Chondrocyte (in vitro differentiated cells): Measurements from ENCODE around the gene C1R. TPM values are rescaled to one million over a fixed set of nuclear protein-coding genes. Genes with fewer than 3 reads are reported as not detected.
"Not testable (repeated sequence)": the region's sequence is repeated elsewhere in the genome, so short reads cannot be mapped to it uniquely, and the experiment has no call there.

Experiments used
- DNase-seq: peaks from one replicate; pipeline ENCODE4 v3.0.0; 2021; ENCODE audit warnings: mixed read lengths, low spot score
- H3K27ac Mint-ChIP-seq: one replicate; pipeline ENCODE4 v1.8.0; 2021; ENCODE audit warnings: mild to moderate bottlenecking, moderate library complexity, mixed read lengths; ENCODE audit not compliant: unreplicated experiment
- H3K27me3 Mint-ChIP-seq: 2 replicates; pipeline ENCODE4 v1.8.0; 2021; ENCODE audit warnings: low read depth, mixed read lengths
- H3K36me3 Mint-ChIP-seq: 2 replicates; pipeline ENCODE4 v1.8.0; 2021; ENCODE audit warnings: low read depth, mixed read lengths
- H3K4me1 Mint-ChIP-seq: 2 replicates; pipeline ENCODE4 v1.8.0; 2021; ENCODE audit warnings: low read depth, mild to moderate bottlenecking, mixed read lengths
- H3K4me3 Mint-ChIP-seq: one replicate; pipeline ENCODE4 v1.8.0; 2021; ENCODE audit warnings: mild to moderate bottlenecking, moderate library complexity, mixed read lengths; ENCODE audit not compliant: unreplicated experiment
- H3K9me3 Mint-ChIP-seq: 2 replicates; pipeline ENCODE4 v1.8.0; 2021; ENCODE audit warnings: low read depth, mixed read lengths
- total RNA-seq: library from RNA; stranded (reverse); gene quantifications from 3 replicates; pipeline ENCODE4 v1.2.1, GENCODE V29; 2021
- TF ChIP-seq, protein P1 (sequence below): fragments of 200-600 bp; sonication (generic); IDR thresholded peaks from 2 replicates; pipeline ENCODE4 v1.5.0; 2021; ENCODE audit warnings: antibody characterized with exemption, mild to moderate bottlenecking, moderate library complexity

C1R gene
- total RNA-seq, 1 donor from 2014 or later, result 21.9 TPM

DNA sequence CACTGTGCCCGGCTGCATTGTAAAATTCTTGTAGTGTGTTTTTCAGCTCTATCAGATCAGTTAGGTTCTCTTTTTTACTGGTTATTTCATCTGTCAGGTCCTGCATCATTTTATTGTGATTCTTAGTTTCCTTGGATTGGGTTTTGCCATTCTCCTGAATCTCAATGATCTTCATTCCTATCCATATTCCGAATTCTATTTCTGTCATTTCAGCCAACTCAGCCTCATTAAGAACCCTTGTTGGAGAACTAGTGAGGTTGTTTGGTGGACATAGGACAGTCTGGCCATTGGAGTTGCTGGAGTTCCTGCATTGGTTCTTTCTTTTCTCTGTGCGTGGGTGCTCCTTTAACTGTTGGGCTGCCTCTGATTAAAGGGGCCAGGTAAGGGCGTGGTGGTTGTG, 37.3 kb downstream of the C1R start:
- Mint-ChIP-seq H3K27ac (no peak overlapping the region), H3K9me3 (peaks cover 2% of the 10 kb centered on the region), H3K36me3 (peaks cover 1% of the 10 kb centered on the region), H3K27me3 (peaks cover 28% of the 10 kb centered on the region), H3K4me1 (peaks cover 3% of the 10 kb centered on the region), H3K4me3 (no peak overlapping the region)
- no peak for DNase-seq
- TF ChIP-seq, protein P1, sequence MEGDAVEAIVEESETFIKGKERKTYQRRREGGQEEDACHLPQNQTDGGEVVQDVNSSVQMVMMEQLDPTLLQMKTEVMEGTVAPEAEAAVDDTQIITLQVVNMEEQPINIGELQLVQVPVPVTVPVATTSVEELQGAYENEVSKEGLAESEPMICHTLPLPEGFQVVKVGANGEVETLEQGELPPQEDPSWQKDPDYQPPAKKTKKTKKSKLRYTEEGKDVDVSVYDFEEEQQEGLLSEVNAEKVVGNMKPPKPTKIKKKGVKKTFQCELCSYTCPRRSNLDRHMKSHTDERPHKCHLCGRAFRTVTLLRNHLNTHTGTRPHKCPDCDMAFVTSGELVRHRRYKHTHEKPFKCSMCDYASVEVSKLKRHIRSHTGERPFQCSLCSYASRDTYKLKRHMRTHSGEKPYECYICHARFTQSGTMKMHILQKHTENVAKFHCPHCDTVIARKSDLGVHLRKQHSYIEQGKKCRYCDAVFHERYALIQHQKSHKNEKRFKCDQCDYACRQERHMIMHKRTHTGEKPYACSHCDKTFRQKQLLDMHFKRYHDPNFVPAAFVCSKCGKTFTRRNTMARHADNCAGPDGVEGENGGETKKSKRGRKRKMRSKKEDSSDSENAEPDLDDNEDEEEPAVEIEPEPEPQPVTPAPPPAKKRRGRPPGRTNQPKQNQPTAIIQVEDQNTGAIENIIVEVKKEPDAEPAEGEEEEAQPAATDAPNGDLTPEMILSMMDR, result no peak

DNA sequence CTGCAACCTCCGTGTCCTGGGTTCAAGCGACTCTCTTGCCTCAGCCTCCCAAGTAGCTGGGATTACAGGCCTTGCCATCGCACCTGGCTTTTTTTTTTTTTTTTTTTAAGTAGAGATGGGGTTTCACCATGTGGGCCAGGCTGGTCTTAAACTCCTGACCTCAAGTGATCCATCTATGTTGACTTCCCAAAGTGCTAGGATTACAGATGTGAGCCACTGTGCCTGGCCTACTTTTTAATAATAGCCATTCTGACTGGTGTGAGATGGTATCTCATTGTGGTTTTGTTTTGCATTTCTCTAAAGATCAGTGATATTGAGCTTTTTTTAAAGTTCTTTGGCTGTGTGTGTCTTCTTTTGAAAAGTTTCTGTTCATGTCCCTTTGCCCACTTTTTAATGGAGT, 42.3 kb downstream of the C1R start:
- H3K27me3 Mint-ChIP-seq, result peaks cover 25% of the 10 kb centered on the region
- not testable (repeated sequence) for DNase-seq, H3K4me3 Mint-ChIP-seq, H3K4me1 Mint-ChIP-seq, H3K36me3 Mint-ChIP-seq, H3K27ac Mint-ChIP-seq, H3K9me3 Mint-ChIP-seq

DNA sequence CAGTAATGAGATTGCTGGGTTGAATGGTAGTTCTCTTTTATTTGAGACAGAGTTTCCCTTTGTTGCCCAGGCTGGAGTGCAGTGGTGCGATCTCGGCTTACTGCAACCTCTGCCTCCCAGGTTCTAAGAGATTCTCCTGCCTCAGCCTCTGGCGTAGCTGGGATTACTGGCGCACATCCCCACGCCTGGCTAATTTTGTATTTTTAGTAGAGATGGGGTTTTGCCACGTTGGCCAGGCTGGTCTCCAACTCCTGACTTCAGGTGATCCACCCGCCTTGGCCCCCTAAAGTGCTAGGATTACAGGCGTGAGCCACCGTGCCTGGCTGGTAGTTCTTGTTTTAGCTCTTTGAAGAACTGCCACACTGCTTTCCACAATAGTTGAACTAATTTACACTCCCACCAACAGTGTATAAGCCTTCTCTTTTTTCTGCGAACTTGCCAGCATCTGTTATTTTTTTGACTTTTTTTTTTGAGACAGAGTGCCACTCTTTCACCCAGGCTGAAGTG, 42.7 kb downstream of the C1R start:
- not testable (repeated sequence) for H3K4me3 Mint-ChIP-seq, H3K9me3 Mint-ChIP-seq, DNase-seq, H3K27ac Mint-ChIP-seq, H3K4me1 Mint-ChIP-seq, H3K36me3 Mint-ChIP-seq
- H3K27me3 Mint-ChIP-seq, result peaks cover 23% of the 10 kb centered on the region

DNA sequence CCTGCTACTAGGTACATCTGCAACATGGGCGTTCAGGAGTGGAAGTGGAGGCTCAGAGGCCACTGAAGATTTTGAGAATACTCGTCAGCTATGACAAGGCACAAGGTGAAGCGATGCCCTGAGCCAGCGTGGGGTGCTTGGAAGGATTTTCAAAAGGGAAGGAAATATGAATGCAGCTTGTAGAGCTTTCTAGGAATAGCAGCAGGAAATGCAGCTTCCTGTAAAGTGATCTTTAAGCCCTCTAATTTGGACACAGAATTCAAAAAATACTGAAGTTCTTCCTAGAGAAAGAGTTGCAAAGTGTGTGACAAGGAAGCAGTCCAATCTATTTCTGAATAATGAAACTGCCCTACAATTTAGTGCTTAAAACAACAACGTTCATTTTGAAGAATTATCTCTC, 44.9 kb downstream of the C1R start:
- Mint-ChIP-seq H3K27me3 (peaks cover 10% of the 10 kb centered on the region), H3K4me3 (no peak overlapping the region)

DNA sequence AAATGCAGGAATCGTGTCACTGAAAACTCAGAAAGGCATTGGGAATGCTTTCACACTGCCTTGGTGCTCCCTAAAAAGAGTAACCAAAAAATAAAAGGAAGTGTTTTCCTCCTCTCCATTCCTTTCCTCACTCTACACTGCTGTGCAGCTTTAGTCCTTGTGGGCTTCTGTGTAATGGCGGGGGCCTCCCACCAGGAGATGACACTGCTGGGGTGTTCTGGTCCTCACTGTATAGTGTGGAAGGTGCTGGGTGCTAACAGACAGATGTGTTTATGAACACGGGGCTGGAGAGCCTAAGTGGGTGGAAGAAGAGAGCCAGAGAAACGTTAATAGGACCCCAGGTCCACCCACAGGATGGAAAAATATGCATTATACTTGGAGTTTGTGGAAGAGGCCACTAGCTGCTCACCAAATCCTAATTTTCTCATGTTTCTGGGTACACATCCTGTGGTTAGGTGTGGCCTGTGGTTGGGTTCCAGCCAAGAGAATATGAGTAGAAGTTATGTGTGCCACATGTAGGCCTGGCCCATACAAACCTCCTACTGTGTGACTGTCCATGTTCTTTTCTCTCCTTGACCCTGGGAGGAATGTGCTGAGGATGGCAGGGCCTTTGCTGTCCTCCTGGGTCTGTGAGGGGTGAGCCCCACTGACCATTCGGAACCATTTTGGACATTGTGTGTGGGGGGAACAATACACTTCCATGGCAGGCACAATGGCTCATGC, 45.7 kb downstream of the C1R start:
- H3K4me3 Mint-ChIP-seq, result no peak overlapping the region
- DNase-seq, result no peak
- H3K9me3 Mint-ChIP-seq, result no peaks in the 10 kb centered on the region
- TF ChIP-seq, protein P1, result no peak
- H3K27ac Mint-ChIP-seq, result no peak overlapping the region
- no peaks in the 10 kb centered on the region for H3K36me3 Mint-ChIP-seq
- H3K27me3 Mint-ChIP-seq, result peaks cover 4% of the 10 kb centered on the region
- H3K4me1 Mint-ChIP-seq, result peaks cover 11% of the 10 kb centered on the region

More for the DNA sequence above, 44.9 kb downstream of the C1R start:
- H3K36me3 Mint-ChIP-seq, result no peaks in the 10 kb centered on the region
- H3K4me1 Mint-ChIP-seq, result peaks cover 7% of the 10 kb centered on the region
- TF ChIP-seq, protein P1, result no peak
- DNase-seq, result no peak
- H3K27ac Mint-ChIP-seq, result no peak overlapping the region
- no peaks in the 10 kb centered on the region for H3K9me3 Mint-ChIP-seq

DNA sequence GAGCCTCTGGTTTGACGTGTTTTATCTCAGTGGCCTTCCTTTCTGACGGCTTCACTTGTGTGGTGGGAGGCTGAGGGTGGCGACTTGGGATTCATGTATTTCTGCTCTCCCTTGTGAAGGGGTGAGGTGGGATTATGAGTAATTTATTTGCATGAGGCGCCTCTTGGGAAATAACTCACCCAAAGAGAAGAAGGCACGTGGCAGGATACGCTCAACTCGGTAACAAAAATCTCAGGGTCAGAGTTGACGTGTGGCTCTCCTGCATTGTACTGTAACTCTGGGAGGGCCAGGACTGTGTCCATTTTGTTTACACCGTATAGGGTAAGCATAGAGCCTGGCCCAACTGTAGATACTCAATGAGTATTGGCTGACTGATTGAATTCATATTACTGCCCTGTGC, 46.3 kb downstream of the C1R start:
- DNase-seq, result no peak
- H3K4me1 Mint-ChIP-seq, result peaks cover 11% of the 10 kb centered on the region
- H3K36me3 Mint-ChIP-seq, result no peaks in the 10 kb centered on the region
- TF ChIP-seq, protein P1, result no peak
- H3K27me3 Mint-ChIP-seq, result peaks cover 2% of the 10 kb centered on the region
- H3K27ac Mint-ChIP-seq, result no peak overlapping the region
- no peak overlapping the region for H3K4me3 Mint-ChIP-seq
- H3K9me3 Mint-ChIP-seq, result no peaks in the 10 kb centered on the region
